ENCODE data around the gene KATNB1.

KATNB1 gene

DNA sequence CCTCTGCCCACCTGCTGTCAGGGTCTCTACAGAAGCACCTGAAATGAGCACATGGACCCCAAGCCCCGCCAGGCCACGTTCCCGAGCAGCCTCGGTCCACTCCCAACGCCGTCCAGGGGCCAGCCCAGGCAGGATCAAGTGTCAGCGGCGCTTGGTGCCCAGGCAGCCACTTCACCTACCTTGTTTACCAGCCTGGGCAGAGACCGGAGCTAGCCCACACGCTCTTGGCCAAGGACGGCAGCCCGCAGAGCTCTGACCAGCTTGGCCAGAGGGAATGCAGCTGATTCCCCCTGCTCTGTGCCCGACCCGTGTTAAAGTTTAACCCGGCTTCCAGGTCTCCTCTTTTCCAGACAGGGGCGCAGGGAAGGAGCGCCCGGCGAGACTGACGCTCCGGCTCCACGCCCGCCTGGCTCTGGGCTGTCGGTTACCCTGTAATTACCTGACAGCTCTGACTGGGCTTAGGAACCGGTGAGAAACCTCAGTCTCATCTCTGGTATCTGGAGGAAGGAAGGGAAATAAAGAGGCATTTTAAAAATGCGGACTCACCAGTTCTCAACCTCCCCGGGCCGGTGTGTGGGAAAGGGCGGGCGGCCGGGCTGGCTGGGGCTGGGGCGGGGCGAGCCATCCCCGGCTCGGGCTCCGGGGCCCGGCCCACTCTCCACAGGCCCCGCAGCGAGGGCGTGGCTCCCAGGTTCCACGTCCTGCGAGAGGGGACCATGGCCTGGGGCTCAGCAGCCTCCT is 62.1 kb downstream of the KATNB1 start:
- DNase-seq, result no peak

DNA sequence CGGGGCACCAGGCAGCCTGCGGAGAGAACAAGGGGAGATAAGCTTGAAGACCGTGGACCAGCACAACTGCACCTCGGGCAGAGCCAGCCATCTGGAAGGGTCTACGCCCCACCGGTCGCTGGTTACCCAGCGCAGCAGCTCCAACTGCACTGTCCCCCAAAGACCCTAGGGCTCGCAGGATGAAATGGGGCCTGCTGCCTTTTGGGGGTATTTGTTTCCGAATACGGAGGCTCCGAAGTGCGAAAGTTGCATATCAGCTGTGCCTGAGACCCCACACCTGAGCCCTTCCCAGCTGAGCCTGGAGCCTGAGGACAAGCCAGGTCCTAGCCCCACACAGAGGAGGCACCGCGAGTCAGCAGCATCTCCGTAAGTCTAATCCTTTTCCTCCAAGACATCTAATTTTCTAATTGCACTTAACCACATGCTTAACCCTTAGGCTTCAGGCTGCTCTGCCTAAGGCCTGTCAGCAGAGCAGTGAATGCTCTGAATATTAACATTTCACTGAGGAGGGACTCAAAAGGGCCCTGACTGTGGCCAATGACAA is 62.8 kb downstream of the KATNB1 start:
- DNase-seq, result no peak

DNA sequence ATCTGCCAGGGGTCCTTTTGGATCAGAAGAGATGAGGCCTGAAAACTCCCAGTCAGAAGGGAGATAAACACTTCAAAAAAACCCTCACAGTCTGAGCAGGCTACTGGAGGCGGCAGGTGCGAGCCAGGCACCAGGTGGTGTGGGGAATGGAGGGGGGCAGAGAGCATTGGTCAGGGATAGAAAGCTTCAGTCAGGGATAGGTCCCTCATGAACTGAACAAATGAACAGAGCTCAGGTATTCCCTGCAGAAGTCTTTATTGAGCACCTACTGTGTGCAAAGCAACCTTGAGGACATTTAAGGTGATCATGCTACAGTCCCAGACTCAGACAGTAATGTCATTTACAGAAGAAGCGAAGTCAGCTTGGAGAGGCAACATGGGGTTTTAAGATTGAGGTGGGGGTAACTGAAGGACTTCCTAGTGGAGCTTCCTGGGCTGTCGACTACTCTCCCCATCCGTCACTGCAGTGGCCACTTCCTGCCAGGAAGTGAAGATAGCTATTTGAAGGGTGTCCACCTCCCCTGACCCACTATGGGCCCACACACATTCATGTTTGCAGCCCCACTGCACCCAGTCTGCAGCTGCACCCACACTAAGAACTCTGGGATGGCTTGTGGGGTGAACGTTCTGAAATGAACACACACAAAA is 63.5 kb downstream of the KATNB1 start:
- no peak for DNase-seq

DNA sequence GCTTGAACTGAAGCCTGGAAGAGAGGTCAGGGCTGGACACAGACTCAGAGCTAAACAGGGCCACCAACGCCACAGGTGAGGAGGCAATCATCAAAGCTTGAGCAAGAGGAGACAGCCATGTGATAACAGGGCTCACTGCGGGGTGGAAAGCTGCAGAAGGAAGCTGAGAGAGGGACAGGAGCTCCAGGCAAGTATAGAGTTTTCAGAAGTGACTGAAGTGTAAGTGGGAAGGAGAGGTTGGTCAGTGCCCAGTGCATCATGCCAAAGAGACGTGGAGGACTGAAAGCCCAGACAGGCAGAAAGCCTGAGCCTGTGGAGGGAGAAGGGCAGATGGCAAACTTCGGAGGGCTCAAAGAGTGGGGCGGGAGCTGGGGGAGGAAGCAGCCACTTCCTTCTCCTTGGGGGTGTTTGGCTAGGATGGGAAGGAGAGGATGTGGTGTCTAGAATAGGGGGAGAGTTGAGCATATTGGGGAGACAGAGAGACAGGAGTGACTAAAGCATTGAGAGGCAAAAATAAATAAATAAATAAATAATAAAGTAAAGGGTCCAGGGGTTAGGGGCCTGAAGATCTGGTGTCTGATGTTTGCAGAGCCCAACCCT is 64.1 kb downstream of the KATNB1 start:
- no peak for DNase-seq

DNA sequence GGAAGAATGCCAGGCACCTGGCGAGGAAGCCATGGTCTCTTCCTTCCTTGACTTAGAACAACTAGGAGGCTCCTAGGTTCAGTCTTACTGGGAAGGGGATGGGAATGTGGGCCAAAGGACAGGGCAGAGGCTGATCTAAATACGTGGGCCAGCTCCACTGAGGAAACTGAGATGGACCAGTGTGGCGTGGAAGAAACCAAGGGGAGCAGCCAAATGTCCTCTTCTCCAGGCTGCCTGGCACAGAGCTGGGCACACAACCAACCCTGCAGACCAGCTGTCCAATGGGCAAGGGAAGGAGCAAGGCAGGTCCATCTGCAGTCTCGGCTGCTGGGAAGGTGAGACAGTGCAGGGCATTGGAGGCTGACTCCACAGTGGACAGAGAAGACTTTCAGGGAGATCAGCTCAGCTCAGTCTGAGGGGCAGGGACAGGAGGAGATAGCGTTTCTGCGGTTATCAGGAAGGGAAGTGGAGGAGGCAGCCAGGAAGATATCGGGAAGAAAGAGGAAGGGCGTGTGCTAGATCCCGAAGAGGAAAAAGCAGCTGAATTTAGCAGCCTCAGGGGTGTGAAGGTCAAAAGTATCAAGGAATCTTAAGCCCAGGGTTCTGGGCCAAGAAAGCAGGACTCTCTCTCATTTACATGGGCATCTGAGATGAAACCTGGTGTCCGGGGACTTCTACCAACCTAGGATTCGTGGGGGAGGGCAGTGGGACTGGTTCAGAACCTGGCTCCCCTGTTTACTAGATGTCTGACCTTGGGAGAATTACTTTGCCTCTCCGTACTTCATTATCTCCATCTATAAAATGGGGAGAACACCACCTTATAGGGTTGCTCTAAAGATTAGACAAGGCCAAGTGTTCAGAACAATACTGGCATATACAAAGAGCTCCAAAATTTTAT is 64.9 kb downstream of the KATNB1 start:
- DNase-seq, result no peak

DNA sequence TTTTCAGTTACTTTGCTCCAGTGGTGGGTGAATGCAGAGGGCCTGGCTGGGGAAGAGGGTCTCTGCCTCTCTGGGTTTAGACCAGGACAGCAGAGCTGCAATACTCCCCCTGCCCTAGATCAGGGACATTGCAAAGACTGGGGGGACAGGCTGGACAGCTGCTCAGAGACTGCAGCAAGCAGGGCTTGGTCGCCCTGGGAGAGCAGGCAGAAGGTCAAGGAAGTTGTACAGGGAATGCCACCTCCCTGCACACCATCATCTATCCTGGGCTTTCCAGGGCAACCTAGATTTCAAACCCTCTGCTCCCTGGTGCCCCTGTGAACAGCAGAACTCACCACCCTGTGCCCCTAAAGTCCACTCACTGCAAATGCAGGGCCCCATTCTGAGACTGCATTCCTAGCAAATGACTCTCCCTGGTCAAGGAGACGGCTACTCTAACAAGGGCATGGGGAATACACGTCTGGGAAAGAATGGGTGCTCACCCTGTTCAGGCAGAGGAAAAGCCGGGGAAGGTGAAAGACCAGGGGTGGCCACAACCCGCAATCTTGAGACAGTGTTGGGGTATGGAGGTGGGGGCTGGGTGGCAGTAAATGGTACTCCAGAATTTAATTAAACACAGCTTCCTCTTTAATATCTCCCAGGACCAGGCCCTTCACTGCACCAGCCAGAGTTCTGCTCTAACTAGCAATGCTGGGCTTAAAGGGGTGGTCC is 65.7 kb downstream of the KATNB1 start:
- DNase-seq, result no peak

DNA sequence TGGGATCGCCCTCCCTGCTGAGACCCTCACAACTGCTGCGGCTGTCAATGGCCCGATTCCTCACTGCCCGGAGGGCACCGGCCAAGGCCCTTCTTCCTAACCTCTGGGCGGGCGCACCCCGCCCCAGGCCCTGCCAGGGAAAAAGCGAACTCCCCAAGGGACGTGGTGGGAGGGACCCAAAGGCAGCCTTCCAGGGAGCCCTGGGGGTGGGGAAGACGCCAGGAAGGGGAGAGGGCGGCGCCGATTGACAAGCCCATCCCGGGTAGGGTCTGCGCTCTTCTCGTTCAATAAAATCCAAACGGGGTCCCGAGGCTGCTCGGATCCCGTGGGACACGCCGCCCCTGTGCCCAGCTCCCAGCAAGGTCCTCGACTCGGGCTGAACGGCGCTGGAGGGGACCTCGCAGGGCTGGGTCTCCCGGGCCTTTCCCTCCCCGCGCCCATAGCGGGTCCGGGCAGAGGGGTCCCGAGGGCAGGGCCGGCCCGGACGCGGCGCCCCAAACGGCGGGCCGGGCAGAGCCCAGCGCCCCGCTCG is 66.3 kb downstream of the KATNB1 start:
- no peak for DNase-seq

DNA sequence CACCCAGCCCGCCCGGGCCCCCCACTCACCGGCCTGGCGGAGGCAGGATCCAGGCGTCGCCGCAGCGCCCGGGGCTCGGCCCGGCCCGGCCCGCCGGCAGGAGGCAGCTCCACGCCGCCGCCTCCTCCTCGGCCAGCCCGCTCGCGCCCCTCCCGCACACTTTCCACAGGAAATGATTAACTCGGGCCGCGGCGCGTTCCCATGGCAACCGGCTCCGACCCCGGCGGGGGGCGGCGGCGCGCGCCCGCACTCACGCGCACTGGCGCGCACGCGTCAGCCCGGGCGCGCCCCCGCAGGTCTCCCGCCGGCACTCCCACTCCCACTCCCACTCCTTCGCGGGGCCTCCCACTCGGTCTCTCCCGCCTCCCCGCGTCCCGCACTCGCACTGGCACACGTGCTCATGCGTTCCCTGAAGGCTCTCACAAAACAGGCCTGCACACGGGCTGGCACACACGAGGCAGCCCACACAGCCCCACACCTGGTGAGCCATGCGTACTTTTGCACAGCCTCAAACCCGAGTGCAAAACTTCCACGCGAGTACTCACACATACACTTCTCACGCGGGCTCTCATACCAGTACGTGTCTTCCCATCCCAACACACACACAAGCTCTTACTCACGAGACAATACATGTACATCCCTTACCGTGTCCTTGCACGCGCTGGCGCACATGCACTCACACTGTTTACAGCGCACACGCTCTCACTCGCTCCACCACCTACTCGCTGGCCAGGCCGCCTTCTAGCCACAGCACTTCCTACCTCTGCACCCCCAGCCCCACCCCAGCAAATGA is 67.0 kb downstream of the KATNB1 start, which contains the start of gene KIFC3:
TSS of gene KIFC3 (minus strand) at position 151 of the 793 bp plus-strand sequence. CDS start 4,248 bp downstream, outside the sequence.
- peak; percentile 68 to 77 for DNase-seq

DNA sequence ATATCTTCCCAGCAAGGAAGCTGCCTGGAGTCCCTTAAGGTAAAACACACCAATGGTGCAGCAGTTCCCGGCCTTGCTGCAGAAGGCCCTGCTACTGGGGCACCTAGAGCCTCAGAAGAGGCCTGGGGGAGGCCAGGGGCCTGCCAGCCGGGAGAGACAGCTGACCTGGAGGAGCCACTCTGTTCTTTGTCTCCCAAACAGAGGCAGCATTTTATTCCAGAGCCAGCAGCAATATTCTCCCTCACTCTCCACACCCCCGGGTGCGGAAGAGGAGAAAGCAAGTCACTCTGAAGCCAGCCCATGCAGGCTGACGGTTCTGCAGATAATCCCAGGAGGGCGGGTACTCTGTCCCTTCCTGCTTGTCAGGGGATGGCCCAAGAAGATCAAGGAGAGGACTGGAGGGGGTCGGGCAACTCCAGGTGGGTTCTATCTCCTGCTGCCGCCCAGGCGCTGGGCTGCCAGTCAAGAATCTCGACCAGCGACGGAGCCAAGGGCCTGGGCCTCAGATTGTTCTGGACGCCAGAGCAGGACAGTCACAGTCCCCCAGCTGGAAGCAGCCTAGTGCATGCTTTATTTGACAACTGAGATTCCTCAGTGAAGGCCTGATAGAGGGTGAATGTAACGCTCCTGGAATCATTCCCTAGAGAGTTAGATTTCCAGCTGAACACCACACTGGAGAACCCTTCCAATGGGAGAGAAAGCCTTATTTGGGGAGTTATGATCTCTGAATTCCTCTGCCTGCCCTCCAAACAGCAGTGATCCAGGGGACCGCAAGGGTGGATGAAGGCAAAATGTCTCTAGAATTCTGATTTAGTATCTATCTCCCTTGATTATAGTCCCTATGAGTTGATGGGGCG is 67.8 kb downstream of the KATNB1 start:
- DNase-seq, result no peak

DNA sequence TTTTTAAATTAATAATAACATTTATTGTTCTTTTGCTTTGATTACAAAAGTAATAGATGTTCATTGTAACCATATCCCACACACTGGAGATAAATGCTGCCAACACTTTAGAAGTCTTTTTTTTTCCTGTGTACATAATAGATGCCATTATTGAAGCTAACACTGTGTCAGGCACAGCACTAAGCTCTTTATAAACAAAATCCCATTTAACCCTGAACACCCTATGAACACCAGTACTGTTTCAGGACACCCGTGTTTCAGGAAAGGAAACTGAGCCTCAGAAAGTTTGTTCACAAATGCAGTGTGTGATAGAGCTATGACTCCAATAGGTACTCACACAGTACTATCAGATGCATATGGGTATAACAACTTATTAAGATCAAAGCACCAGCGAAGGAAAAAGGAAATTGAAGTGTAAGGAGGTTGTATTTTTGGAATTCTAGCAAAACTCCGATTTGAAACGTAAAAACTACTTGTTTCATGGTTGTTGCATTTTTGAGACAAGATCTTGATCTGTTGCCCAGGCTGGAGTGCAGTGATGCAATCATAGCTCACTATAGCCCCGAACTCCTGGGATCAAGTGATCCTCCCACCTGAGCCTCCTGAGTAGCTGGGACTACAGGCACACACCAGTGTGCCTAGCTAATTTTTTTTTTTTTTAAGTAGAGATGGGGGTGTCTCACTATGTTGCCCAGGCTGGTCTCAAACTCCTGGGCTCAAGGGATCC is 68.7 kb downstream of the KATNB1 start:
- DNase-seq, result no peak

DNA sequence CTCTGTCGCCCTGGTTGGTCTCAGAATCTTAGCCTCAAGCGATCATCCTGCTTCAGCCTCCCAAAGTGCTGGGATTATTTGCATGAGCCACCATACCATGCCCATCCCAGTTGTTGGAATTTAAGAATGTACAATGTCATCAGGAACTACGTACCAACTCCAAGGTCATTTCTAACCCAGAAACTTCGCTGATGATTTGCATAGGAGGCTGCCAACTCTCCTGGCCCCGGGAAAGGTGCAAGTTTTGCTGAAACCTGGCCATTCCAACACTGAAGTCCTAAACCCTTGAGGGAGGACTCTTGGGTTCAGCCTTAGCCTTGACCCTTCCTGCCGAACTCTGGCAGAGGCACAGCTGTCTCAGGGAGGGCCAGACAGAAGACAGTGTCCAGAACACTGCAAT is 69.6 kb downstream of the KATNB1 start:
- no peak for DNase-seq

Data from activated T-cell treated with anti-CD3 and anti-CD28 coated beads, Interleukin-2, amount 50 U/mL, for 48 hours (primary cell).